GM19238 (cell line): ENCODE results near the gene POLR3B.
"Not testable (repeated sequence)": the region's sequence is repeated elsewhere in the genome, so short reads cannot be mapped to it uniquely, and the experiment has no call there.

Experiments
- DNase-seq: peaks from one replicate; pipeline ENCODE4 v3.0.0; 2011; ENCODE audit warnings: low spot score; ENCODE audit not compliant: insufficient read length

Gene POLR3B

DNA sequence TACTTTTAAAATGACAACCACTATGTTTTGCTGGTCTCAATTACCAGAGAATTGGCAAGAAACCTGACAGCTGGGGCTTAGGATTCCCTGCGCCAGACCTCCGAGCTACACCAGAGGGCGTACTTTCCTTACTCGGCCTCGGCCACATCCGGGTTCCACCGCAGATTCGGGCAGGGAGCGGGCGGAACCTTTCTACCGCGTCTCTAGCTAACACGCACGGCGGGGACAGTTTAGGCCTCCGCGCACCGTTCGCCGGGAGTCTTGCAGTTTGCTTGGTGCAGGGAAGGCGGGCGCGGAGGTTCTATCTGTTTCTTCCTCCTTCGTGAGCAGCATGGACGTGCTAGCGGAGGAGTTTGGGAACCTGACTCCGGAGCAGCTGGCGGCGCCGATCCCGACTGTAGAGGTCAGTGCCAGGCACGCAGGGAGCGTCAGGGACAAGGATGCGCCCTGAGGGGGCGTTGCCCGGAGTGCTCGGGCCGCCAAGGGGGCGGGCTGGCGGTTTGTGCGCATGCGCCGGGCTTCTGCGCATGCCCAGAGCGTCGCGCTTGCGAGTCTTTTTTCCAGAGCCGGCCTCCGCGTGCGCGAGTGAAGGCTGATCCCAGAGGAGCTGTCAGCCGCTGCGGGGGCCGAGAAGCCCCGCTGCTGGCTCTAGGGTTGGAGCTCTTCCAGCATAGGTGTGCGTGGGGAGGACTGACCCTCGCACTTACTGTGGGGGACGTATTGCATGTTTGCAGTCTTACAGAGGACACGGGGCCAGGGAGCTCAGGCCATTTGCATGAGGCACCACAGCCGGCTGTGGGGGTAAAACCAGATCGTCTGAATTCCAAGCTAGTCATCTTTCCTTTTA, at the start of gene POLR3B:
Gene POLR3B, plus strand, starts transcription at position 200 of the 847 bp plus-strand sequence. Its CDS starts 132 bp downstream, at position 332.
- DNase-seq: peak; percentile 89

DNA sequence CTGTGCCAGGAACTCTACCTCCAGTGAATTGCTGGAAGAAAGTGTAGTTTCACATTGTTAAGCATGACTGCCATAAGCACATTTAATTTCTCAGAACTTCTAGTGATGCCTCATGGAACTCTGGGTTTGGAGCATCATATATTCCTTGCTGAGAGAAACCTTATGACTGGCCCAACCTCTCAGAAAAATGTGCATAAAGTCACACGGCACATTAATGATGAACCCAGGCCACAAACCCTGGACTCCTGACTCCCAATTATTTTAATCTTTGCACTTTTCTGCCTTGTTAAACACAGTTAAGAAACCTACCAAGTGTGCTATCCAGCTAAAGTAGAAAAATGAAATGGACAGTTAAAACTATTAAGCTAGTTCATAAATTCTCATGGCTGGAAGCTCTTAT, 49.4 kb upstream of the POLR3B start:
- DNase-seq: no peak

DNA sequence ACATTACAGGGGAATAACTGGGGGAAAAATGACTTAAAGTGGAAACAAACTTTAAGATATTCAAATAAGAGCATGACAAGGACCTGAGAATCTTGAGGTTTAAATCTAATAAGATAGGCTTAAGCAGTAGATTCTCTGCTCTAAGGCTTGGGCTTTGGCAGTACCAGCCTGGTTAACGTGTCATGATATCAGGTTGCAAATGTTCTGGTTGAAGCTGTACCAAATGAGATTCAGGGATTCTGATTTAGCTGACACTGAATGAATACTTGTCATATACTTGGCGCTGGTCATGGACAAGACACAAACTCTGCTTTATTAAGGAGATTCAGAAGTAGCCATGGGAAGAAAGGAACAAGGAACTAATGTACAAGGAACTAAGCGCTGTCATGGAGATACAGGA, 48.9 kb upstream of the POLR3B start:
- DNase-seq: no peak

DNA sequence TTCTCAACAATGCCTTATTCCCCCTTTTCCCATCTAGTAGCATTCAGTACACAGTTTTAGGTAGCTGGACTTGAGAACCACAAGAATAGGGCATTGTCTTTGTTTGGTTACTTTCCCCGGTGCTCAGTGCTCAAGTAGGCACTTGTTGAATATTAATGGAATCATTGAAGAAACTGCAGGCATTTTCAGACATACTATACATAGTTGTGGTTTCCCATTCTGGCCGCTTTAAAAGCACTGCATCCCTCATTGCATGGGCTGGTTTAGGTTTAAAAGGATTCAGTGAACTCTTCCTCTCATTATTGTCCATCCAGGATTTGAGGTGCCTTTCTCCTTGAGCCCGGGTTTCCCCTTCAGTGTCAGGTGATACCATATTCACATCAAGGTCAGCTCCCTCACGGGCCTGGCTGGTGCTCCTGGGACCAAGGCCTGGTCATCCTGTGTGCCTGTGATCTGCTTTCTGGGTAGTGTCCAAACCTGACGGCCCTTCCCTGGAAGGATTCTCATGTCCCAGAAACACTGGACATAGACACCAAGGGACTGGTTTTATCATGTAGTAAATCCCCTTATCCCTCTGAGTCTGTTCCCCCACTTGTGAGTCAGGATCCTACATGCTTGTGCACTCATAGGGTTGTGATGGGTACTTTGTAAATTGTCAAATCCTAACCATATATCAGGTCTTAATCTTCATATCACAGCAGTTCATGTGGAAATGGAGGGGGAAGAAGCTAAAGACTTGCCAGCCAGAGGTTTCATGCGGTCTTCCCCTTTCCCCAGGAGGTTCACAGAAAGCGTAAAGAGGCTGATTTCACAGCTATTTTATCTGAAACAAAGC, 47.7 kb upstream of the POLR3B start:
- DNase-seq: no peak

DNA sequence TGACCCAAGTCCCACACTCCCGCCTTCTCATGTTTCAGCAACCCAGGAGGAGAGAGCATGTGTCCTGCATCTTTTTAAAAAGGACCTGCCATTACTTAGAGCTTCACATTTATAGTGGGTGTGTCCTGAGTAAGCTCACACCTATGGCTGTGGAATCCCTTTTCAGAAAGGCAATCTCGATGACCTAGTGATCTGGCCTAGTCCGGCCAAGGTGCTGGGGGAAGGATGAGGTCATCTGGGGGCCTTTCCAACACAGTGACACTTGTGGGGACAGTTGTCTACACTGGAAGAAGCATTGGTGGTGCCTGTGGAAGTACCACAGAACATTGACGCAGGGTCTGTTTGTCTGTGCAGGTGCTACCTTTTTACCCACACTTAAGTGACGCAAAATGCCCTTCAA, 46.9 kb upstream of the POLR3B start:
- DNase-seq: no peak

DNA sequence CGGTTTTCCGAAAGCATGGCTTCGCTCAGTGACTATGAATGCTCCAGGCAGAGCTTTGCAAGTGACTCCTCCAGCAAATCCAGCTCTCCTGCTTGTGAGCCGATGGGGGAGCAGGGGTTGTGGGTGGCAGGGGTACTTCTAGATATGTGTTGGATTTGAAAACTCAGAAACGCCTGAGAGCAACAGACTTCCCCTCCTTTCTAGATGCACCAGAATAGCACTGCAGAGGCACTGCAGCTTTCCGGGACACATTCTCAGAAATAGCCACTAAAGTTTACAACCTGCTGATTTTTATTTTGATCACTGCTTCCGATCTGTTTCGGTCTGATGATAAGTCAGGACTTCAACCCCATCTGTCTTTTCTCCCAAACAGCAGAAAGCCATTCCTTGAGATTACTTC, 46.4 kb upstream of the POLR3B start:
- no peak for DNase-seq

DNA sequence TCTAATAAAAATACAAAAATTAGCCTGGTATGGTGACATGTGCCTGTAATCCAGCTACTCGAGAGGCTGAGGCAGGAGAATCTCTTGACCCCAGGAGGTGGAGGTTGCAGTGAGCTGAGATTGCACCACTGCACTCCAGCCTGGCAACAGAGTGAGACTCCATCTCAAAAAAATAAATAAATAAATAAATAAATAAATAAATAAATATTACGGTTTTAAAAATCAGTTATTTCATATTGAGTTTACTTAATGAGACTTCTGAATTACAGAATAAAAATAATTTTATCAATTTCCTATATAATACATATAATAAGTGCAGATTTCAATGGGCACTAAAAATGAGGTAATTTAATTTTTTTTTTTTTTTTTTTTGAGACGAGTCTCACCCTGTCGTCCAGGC, 44.1 kb upstream of the POLR3B start:
- DNase-seq: not testable (repeated sequence)

DNA sequence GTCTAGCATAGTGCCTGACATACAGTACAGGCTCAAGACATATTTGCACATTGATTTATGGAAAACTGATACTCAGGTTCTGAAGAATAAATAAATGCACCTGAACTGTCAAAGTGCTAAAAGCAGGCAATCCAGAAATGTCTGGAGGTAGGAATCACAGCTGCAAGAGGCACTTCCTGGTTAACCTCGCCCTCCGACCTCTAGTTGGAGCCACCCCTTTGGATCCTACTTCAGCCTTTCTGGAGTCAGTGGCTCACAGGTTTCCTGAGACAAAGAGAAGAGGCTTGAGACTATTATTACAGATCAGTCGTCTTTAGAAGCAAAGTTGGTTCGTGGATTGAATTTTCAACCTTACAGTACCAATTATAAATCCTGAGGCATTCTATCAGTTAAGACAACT, 42.0 kb upstream of the POLR3B start:
- DNase-seq: no peak

DNA sequence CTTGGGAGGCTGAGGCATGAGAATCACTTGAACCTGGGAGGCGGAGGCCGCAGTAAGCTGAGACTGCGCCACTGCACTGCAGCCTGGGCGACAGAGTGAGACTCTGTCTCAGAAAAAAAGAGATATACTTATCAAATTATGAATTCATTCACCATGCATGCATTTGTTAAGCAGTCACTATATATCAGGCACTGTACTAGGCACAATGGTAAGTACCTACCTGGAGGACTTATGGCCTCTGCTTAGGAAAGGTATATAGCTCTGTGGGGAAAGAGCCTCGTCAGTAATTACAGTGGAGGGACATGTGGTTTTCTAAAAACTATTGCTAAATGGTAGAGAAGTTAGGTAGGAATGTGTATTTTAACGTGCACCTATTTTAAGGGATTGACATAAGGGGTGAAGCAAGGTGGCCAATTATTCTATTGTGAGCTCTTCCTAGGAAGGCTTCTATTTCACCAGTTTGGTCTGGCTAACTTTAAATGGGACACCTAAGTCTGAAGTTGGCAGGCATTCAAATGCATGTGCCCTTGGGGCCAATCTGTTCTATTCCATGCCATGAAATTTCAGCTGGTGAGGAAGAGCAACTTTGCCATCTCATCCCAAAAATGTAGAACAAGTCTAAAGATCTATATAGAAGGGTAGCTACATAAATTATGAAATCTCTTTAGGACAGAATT, 40.0 kb upstream of the POLR3B start:
- no peak for DNase-seq

DNA sequence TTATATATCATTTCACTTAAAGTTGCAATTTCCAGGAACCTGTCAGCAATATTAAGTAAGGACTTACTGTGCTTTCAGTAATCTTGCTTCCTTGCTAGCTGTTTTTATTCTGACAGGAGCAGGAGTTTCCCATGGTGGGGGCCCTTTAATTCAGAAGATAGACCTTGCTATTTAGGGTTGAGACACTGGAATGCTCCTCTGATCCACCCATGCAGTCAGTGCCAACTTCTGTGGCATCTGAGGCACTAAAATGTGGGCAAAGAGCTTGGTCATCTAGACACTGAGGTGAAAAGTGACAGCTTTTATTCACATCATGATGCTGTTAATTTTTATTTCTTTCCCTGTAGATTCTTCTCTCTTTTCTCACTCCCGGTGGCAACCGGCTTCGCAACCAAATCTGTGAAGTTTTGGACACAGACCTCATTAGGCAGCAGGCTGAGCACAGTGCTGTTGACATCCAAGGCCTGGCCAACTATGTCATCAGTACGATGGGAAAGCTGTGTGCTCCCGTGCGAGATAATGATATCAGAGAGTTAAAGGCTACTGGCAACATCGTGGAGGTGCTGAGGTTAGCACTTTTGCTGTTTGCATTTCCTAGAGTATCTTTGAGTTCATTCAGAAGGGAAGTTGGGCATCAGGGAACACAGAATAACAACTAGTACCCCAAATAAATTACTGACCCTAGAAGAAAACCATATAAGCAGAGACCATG, 36.3 kb upstream of the POLR3B start:
- no peak for DNase-seq

DNA sequence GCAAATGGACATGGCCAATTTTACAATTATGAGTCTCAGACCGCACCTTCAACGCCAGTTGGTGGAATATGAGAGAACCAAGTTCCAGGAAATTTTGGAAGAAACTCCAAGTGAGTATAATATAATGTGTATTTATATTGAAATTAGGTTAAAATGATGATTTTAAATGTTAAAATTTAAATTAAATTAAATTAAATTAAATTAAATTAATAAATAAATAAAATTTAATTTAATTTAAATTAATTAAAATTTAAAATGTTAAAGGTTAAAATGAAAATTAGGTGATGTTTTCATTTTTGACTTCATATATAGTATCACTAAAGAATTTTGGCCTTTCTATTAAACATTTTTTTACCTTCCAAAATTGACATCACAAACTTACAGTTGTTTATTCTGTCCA, 34.0 kb upstream of the POLR3B start:
- DNase-seq: no peak

DNA sequence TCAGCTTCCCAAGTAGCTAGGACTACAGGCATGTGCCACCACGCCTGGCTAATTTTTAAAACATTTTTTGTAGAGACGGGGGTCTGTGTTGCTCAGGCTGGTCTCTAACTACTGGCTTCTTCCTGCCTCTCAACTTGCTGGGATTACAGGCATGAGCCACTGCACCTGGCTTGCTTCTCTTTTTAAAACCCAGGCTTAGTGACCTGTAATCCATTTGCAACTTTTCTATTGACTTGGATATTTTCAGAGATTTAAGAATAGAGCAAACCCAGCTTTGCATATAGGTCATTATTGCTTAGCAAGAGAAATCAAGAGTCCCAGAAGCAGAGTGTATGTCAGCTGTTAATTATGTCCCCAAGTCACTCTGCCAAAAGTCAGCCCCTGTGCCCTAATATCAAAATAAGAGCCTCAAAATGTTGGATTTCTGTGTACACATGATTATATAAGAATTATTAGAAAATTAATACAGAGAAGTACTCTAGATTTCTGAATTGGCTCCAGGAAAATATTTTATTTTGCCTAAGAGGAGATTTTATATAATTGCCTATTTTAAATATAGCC, 30.2 kb upstream of the POLR3B start:
- no peak for DNase-seq

DNA sequence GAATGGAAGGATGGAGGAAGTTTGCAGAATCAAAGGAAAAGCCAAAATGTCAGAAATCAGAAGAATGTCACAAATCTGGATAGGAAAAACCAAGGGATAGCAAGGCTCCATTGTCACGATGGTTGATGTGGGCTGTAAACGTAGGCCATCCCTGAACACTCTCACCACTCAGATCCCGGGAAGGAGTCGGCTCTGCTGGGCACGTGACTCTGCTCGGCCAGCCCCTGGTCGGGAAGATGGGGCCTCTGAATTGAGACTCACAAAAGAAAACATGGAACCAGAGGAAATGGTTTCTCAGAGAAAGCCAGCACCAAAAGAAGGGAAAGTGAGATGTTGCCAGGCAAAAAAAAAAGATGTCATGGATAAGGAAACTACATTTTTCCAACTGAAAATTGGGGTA, 28.8 kb upstream of the POLR3B start:
- DNase-seq: no peak

DNA sequence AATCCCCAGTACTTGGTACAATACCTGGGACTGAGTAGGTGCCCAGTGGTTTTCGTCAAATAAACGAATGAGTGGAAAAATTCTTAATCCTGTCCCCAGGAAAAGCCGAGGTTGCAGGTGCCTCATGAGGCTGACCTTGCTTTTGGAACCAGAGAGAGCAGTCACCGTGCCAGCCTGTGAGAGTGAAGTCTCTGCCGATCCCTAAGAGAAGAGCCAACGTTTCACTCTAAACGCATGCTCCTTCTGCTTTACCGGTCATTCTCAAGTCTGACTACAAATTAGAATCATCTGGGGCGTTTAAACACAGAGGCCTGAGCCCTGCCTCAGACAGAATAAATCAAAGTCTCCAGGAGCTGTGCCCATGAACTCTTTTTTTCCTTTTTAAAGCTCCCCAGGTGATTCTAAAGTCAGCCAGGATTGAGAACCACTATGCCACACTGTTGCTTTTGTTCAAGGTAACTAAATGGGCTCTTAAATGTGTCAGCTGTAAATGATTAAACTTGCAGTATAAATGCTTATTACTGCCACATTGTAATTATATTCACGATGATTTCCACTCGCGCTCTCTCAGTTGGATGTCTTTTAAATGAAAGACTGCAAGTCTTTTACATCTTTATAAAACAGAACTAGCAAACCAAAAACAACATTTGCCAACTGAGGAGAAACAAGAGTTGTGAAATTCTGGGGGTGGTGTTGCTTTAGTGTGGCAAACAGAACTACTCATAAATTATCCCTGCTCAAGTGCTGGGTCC, 28.1 kb upstream of the POLR3B start:
- no peak for DNase-seq

DNA sequence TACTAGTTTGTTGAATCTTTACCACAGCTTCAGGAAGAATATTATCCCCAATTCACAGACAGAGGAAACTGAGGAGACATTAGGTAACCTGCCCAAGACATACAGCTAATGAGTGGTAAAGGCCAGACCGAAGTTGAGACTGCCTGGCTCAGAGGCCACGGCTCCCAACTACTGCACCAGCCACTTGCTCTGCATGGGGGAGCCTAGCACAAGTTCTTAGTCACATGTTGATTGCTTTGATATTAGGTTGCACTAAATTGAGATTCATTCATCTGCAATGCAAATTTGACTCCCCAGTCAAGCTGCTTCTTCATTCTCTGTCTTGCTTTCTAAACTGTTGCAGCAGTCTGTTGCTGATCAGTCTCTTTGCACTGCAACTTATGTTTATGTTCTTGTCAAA, 25.9 kb upstream of the POLR3B start:
- no peak for DNase-seq

DNA sequence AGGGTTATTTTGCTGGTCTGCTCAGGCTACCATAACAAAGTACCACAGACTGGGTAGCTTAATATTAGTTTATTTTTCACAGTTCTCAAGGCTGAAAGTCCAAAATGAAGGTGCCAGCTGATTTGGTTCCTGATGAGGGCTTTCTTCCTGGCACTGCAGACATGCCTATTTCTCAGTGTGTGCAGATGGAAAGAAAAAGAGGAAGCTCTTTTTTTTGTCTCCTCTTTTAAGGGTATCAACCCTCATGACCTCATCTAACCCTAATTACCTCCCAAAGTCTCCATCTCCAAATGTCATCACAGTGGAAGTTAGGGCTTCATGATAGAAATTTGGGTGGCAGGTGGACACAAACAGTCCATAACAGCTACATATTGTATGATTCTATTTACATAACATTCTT, 25.0 kb upstream of the POLR3B start:
- DNase-seq: no peak

DNA sequence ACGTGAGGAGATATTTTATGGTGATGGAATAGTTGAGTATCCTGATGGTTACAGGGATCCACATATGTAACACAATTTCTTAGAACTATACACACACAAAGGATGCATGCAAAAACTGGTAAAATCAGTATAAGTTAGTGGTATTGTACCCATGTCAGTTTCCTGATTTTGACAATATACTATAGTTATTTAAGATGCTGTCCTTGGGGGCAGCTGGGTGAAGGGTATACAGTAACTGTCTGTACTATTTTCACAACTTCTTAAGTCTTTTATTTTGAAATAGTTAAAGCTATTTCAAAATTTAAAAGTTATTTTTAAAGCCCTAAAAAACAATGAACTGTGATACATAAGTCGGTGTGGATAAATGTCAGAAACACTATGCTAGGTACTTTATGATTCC, 24.5 kb upstream of the POLR3B start:
- DNase-seq: no peak

DNA sequence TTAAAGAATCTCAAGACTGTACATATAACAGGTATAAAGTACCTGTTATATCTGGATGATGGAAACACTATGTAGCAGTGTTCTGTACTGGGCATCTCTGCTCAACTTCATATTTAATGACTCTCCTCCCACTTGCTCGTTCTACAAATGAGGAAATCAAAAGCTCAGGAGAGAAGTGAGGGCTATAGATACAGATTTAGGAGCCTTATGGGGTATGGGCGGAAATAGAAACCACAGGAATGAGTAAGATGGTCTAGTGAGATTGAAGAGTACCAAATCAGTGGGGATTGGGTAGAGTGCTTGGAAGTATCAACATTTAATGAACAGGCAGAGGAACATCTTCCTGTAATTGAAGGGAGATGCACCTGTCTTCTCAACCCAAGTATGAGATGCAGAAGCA, 23.8 kb upstream of the POLR3B start:
- DNase-seq: no peak

DNA sequence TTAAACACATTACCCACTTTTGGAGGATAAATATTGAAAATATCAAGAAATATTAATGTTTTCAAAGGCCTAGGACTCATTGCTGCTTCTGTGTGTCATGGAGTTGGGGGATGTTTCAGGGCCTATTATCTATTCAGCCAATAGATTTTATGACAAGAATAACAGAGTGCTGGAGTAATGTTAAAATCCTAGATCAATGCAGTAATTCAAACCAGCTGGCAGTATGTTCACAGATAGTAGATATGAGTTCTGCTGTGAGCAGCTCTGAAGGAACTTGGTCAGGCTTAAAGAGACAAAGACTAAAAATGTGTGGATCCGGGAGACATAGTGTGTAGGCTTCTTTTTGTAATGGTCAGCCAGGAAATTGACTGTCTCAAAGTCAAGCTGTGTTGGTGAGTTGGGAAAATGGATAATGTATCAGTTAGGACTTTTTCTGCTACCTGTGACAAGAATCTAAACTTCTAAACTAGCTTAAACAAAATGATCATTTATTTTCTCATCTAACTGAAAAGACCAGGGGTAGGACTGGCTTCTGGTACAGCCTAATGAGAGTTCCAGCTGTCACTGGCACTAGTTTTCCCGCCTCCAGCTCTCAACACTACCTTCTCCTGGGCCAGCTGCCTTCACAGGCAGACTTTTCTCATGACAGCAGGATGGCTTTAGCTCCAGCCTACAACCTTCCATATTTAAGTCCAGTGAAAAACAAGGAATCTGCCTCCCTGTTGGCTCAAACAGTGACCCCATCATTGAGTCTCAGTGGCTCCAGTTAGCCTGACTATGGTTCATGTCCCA, 16.3 kb upstream of the POLR3B start:
- DNase-seq: no peak
